A549 (cell line): ENCODE measurements around the gene CFL2.

Experiments
- HDAC2 ChIP-seq: fragments of 200-600 bp; sonication (generic); IDR thresholded peaks from 2 replicates; pipeline ENCODE4 v1.6.1; 2016
- RCOR1 ChIP-seq: fragments of 150-350 bp; IDR thresholded peaks from 2 replicates; pipeline ENCODE4 v1.6.1; 2014; ENCODE audit warnings: antibody characterized with exemption, low read length, low read depth
- TP53 ChIP-seq: fragments of 250-450 bp; sonication (Bioruptor Pico); IDR thresholded peaks from 2 replicates; pipeline ENCODE4 v1.5.0; 2021; ENCODE audit warnings: mild to moderate bottlenecking, moderate library complexity
- TF ChIP-seq, protein P1 (sequence below): IDR thresholded peaks from 2 replicates; pipeline ENCODE4 v1.6.1; 2012
- TF ChIP-seq, protein P2 (sequence below): fragments of >200 bp; sonication (Bioruptor Twin); formaldehyde crosslinking; IDR thresholded peaks from 3 replicates; pipeline ENCODE4 v1.5.1; 2016

DNA sequence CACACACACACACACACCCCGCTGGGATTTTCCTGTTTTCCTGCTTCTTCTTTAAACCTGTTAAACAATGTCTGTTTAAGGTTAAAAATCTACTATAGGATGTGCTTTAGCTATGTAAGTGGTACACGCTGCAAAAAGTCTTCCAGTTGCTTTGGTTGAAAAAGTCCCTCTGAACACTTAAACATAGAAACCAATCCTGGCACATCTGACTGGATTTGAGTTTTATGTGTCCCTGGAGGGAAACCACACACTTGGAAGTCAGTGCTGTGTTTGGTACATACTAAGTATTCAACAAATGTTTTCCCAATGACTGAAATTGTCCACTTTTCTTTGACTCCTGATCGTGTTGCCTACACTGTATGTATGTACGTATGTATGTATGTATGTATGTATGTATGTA, 22.0 kb downstream of the CFL2 start:
- TF ChIP-seq, protein P1, sequence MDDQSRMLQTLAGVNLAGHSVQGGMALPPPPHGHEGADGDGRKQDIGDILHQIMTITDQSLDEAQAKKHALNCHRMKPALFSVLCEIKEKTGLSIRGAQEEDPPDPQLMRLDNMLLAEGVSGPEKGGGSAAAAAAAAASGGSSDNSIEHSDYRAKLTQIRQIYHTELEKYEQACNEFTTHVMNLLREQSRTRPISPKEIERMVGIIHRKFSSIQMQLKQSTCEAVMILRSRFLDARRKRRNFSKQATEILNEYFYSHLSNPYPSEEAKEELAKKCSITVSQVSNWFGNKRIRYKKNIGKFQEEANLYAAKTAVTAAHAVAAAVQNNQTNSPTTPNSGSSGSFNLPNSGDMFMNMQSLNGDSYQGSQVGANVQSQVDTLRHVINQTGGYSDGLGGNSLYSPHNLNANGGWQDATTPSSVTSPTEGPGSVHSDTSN, result no peak
- TF ChIP-seq, protein P2, sequence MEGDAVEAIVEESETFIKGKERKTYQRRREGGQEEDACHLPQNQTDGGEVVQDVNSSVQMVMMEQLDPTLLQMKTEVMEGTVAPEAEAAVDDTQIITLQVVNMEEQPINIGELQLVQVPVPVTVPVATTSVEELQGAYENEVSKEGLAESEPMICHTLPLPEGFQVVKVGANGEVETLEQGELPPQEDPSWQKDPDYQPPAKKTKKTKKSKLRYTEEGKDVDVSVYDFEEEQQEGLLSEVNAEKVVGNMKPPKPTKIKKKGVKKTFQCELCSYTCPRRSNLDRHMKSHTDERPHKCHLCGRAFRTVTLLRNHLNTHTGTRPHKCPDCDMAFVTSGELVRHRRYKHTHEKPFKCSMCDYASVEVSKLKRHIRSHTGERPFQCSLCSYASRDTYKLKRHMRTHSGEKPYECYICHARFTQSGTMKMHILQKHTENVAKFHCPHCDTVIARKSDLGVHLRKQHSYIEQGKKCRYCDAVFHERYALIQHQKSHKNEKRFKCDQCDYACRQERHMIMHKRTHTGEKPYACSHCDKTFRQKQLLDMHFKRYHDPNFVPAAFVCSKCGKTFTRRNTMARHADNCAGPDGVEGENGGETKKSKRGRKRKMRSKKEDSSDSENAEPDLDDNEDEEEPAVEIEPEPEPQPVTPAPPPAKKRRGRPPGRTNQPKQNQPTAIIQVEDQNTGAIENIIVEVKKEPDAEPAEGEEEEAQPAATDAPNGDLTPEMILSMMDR, result no peak
- TF ChIP-seq HDAC2 (no peak), RCOR1 (no peak), TP53 (CRISPR knock-in tag) (no peak)
